WERI-Rb-1 (cell line): ENCODE data around the gene SORBS1.

Experiments used
- DNase-seq: peaks from one replicate; pipeline ENCODE4 v3.0.0-alpha.2; 2020
- H3K27ac ChIP-seq: fragments of 250-450 bp; sonication (Bioruptor Pico); 2 replicates; pipeline ENCODE4 v1.5.1; 2020; ENCODE audit warnings: mild to moderate bottlenecking, moderate library complexity
- H3K27me3 ChIP-seq: fragments of 250-450 bp; sonication (Bioruptor Pico); 2 replicates; pipeline ENCODE4 v1.5.1; 2021; ENCODE audit warnings: mild to moderate bottlenecking, low read depth, moderate library complexity; ENCODE audit not compliant: insufficient read depth, severe bottlenecking
- H3K36me3 ChIP-seq: fragments of 250-450 bp; sonication (Bioruptor Pico); 2 replicates; pipeline ENCODE4 v1.5.1; 2020; ENCODE audit warnings: mild to moderate bottlenecking, moderate library complexity
- H3K4me3 ChIP-seq: 2 replicates; pipeline ENCODE4 v1.5.1; 2011; ENCODE audit warnings: low read depth, mild to moderate bottlenecking, control low read depth, low read length
- H3K9me3 ChIP-seq: fragments of 250-450 bp; sonication (Bioruptor Pico); 2 replicates; pipeline ENCODE4 v1.5.1; 2021; ENCODE audit warnings: mild to moderate bottlenecking, moderate library complexity; ENCODE audit not compliant: severe bottlenecking
- CTCF ChIP-seq: IDR thresholded peaks from 2 replicates; pipeline ENCODE4 v1.5.1; 2011; ENCODE audit warnings: low read depth, mild to moderate bottlenecking, control low read depth, inconsistent platforms, low read length

Gene SORBS1

GRCh38 chr10:95277201-95277570 is 284.0 kb downstream of the SORBS1 start:
- no peak for DNase-seq
- Histone ChIP-seq H3K4me3 (no peak overlapping the region), H3K27me3 (no peaks in the 10 kb centered on the region), H3K9me3 (no peaks in the 10 kb centered on the region), H3K36me3 (peaks cover 3% of the 10 kb centered on the region; the same call in 1 of the 2 replicates), H3K27ac (no peak overlapping the region)
- TF ChIP-seq CTCF: no peak

- no peak for DNase-seq
- Histone ChIP-seq H3K9me3 (no peaks in the 10 kb centered on the region), H3K4me3 (no peak overlapping the region), H3K36me3 (no peaks in the 10 kb centered on the region; the same call in 1 of the 2 replicates), H3K27me3 (no peaks in the 10 kb centered on the region), H3K27ac (no peak overlapping the region)
- TF ChIP-seq CTCF: no peak
Observed at GRCh38 chr10:95276367-95277200, 284.6 kb downstream of the SORBS1 start.

- no peak for TF ChIP-seq CTCF
- DNase-seq: no peak
- Histone ChIP-seq H3K27me3 (no peaks in the 10 kb centered on the region), H3K9me3 (no peaks in the 10 kb centered on the region), H3K27ac (no peak overlapping the region), H3K36me3 (peaks cover 2% of the 10 kb centered on the region), H3K4me3 (no peak overlapping the region)
Observed at GRCh38 chr10:95275726-95276366, 285.3 kb downstream of the SORBS1 start.

- Histone ChIP-seq H3K9me3 (no peaks in the 10 kb centered on the region), H3K36me3 (peaks cover 21% of the 10 kb centered on the region), H3K27ac (no peak overlapping the region), H3K4me3 (no peak overlapping the region), H3K27me3 (no peaks in the 10 kb centered on the region)
- TF ChIP-seq CTCF: no peak
- DNase-seq: no peak
Observed at GRCh38 chr10:95273393-95274312, 287.5 kb downstream of the SORBS1 start.

- H3K27ac ChIP-seq: no peak overlapping the region
Observed at GRCh38 chr10:95268438-95268837, 292.7 kb downstream of the SORBS1 start.

More at GRCh38 chr10:95268438-95268837, 292.7 kb downstream of the SORBS1 start:
- Histone ChIP-seq H3K9me3 (no peaks in the 10 kb centered on the region), H3K36me3 (peaks cover 59% of the 10 kb centered on the region), H3K4me3 (no peak overlapping the region), H3K27me3 (no peaks in the 10 kb centered on the region)
- no peak for DNase-seq
- no peak for TF ChIP-seq CTCF
